Measurements from ENCODE around the gene PLCB3. TPM values are rescaled to one million over a fixed set of nuclear protein-coding genes. Genes with fewer than 3 reads are reported as not detected.

Gene PLCB3
- total RNA-seq, 1 donor from 2014 or later: 9.4 TPM

GRCh38 chr11:64299847-64300648 is 48.7 kb downstream of the PLCB3 start, which contains the start of gene CATSPERZ:
Gene CATSPERZ (plus strand): TSS chr11:64300358. CDS start chr11:64300411, 53 bp downstream.
- no peaks in the 10 kb centered on the region for H3K36me3 ChIP-seq (ENCODE audit: control insufficient read depth in 3 of 3, insufficient read depth in 3 of 3, low read length in 3 of 3)
- H3K4me3 ChIP-seq (ENCODE audit: low read length in 3 of 3): peak within 1 kb of the TSS; percentile 23 to 64 (median 61)
- H3K4me1 ChIP-seq (ENCODE audit: control insufficient read depth in 3 of 3, insufficient read depth in 3 of 3, low read length in 3 of 3): peaks cover 26 to 31% (median 29%) of the 10 kb centered on the region in 3 donors
- peaks cover 56 to 74% (median 64%) of the 10 kb centered on the region in 3 donors for H3K27me3 ChIP-seq (ENCODE audit: control insufficient read depth in 3 of 3, insufficient read depth in 3 of 3, low read length in 3 of 3)
- peak within 1 kb of the TSS in 2 of 3 donors; percentile 23 to 66 for H3K9ac ChIP-seq (ENCODE audit: low read depth in 1 of 3, low read length in 3 of 3)
- H3K27ac ChIP-seq (ENCODE audit: low read depth, low read length): no peak within 1 kb of the TSS
- no peaks in the 10 kb centered on the region for H3K9me3 ChIP-seq (ENCODE audit: control insufficient read depth in 3 of 3, low read length in 3 of 3)

DNA sequence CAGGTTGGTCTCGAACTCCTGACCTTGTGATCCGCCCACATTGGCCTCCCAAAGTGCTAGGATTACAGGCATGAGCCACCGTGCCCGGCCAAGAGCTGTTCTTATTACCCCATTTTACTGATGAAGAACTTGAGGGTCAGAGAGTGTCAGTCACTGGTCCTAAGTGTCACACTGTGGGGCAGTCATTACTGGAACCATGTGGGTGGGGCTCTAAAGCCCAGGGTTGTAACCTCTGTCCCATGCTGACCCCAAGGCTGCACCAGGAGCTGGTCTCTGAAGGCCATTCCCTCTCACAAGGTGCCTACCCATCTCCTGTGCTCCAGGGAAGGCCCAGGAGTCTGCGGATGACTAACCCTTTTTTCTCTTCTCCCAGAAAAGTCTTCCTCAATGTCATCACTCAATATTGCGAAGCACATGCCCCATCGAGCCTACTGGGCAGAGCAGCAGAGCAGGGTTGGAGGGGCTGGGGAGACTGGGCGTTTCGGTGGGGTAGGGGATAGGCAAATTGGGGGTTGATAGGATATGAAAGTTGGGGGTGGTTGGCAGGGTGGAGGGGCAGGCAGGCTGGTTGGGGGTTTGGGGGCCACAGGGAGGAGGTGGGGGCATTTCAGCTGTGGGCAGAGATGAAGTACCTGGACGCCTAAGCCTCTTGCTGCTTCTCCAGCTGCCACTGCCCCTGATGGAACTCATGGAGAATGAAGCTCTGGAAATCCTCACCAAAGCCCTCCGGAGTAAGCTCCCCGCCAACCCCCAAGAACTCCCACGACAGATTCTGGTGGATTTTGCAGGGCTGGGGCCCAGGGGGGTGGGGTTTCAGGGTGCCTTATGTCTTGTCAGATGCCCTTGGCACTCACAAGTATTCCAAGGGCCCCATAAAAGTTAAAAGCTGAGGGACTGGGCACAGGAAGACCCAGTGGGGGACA is 52.0 kb downstream of the PLCB3 start:
- Histone ChIP-seq H3K4me3 (ENCODE audit: low read length in 3 of 3) (peak overlapping the region in 1 of 3 donors; percentile 84), H3K9ac (ENCODE audit: low read depth in 1 of 3, low read length in 3 of 3) (peak overlapping the region in 1 of 3 donors; percentile 62), H3K27ac (ENCODE audit: low read depth, low read length) (no peak overlapping the region), H3K27me3 (ENCODE audit: control insufficient read depth in 3 of 3, insufficient read depth in 3 of 3, low read length in 3 of 3) (peaks cover 25 to 41% (median 31%) of the 10 kb centered on the region in 3 donors), H3K4me1 (ENCODE audit: control insufficient read depth in 3 of 3, insufficient read depth in 3 of 3, low read length in 3 of 3) (peaks cover 35 to 48% (median 45%) of the 10 kb centered on the region in 3 donors), H3K36me3 (ENCODE audit: control insufficient read depth in 3 of 3, insufficient read depth in 3 of 3, low read length in 3 of 3) (peaks cover 3 to 4% (median 4%) of the 10 kb centered on the region in 3 donors), H3K9me3 (ENCODE audit: control insufficient read depth in 3 of 3, low read length in 3 of 3) (no peaks in the 10 kb centered on the region)

GRCh38 chr11:64304032-64304315 is 52.6 kb downstream of the PLCB3 start:
- Histone ChIP-seq H3K9ac (ENCODE audit: low read depth in 1 of 3, low read length in 3 of 3) (peak overlapping the region in 2 of 3 donors; percentile 62 to 85), H3K4me1 (ENCODE audit: control insufficient read depth in 3 of 3, insufficient read depth in 3 of 3, low read length in 3 of 3) (peaks cover 34 to 48% (median 44%) of the 10 kb centered on the region in 3 donors), H3K4me3 (ENCODE audit: low read length in 3 of 3) (peak overlapping the region; percentile 83 to 88 (median 84)), H3K27me3 (ENCODE audit: control insufficient read depth in 3 of 3, insufficient read depth in 3 of 3, low read length in 3 of 3) (peaks cover 19 to 35% (median 29%) of the 10 kb centered on the region in 3 donors), H3K9me3 (ENCODE audit: control insufficient read depth in 3 of 3, low read length in 3 of 3) (no peaks in the 10 kb centered on the region), H3K36me3 (ENCODE audit: control insufficient read depth in 3 of 3, insufficient read depth in 3 of 3, low read length in 3 of 3) (peaks cover 3 to 4% (median 4%) of the 10 kb centered on the region in 3 donors), H3K27ac (ENCODE audit: low read depth, low read length) (peak overlapping the region; percentile 77)

- H3K9ac ChIP-seq (ENCODE audit: low read depth in 1 of 3, low read length in 3 of 3): peak overlapping the region; percentile 62 to 85 (median 78)
- no peaks in the 10 kb centered on the region for H3K9me3 ChIP-seq (ENCODE audit: control insufficient read depth in 3 of 3, low read length in 3 of 3)
- peaks cover 14 to 30% (median 23%) of the 10 kb centered on the region in 3 donors for H3K27me3 ChIP-seq (ENCODE audit: control insufficient read depth in 3 of 3, insufficient read depth in 3 of 3, low read length in 3 of 3)
- peak overlapping the region; percentile 77 for H3K27ac ChIP-seq (ENCODE audit: low read depth, low read length)
- H3K36me3 ChIP-seq (ENCODE audit: control insufficient read depth in 3 of 3, insufficient read depth in 3 of 3, low read length in 3 of 3): peaks cover 3 to 4% (median 4%) of the 10 kb centered on the region in 3 donors
- peak overlapping the region; percentile 83 to 88 (median 84) for H3K4me3 ChIP-seq (ENCODE audit: low read length in 3 of 3)
- H3K4me1 ChIP-seq (ENCODE audit: control insufficient read depth in 3 of 3, insufficient read depth in 3 of 3, low read length in 3 of 3): peaks cover 30 to 43% (median 40%) of the 10 kb centered on the region in 3 donors
Measured at GRCh38 chr11:64304316-64305072, 53.2 kb downstream of the PLCB3 start.

- Histone ChIP-seq H3K27ac (ENCODE audit: low read depth, low read length) (peak within 1 kb of the TSS; percentile 77), H3K27me3 (ENCODE audit: control insufficient read depth in 3 of 3, insufficient read depth in 3 of 3, low read length in 3 of 3) (peaks cover 7 to 23% (median 17%) of the 10 kb centered on the region in 3 donors), H3K36me3 (ENCODE audit: control insufficient read depth in 3 of 3, insufficient read depth in 3 of 3, low read length in 3 of 3) (peaks cover 3 to 4% (median 4%) of the 10 kb centered on the region in 3 donors), H3K9me3 (ENCODE audit: control insufficient read depth in 3 of 3, low read length in 3 of 3) (no peaks in the 10 kb centered on the region), H3K4me3 (ENCODE audit: low read length in 3 of 3) (peak within 1 kb of the TSS; percentile 84 to 88 (median 86)), H3K4me1 (ENCODE audit: control insufficient read depth in 3 of 3, insufficient read depth in 3 of 3, low read length in 3 of 3) (peaks cover 23 to 36% (median 33%) of the 10 kb centered on the region in 3 donors), H3K9ac (ENCODE audit: low read depth in 1 of 3, low read length in 3 of 3) (peak within 1 kb of the TSS; percentile 63 to 86 (median 80))
Measured at GRCh38 chr11:64305075-64305690, 53.9 kb downstream of the PLCB3 start, which contains the start of gene ESRRA. Gene ESRRA (plus strand): TSS chr11:64305524. CDS start chr11:64307180, 1,656 bp downstream.

GRCh38 chr11:64305691-64306562 is 54.6 kb downstream of the PLCB3 start:
- H3K9ac ChIP-seq (ENCODE audit: low read depth in 1 of 3, low read length in 3 of 3): peak overlapping the region; percentile 63 to 86 (median 80)
- peak overlapping the region; percentile 68 to 86 (median 84) for H3K4me3 ChIP-seq (ENCODE audit: low read length in 3 of 3)
- peaks cover 3 to 4% (median 4%) of the 10 kb centered on the region in 3 donors for H3K36me3 ChIP-seq (ENCODE audit: control insufficient read depth in 3 of 3, insufficient read depth in 3 of 3, low read length in 3 of 3)
- peak overlapping the region; percentile 71 for H3K27ac ChIP-seq (ENCODE audit: low read depth, low read length)
- no peaks in the 10 kb centered on the region for H3K9me3 ChIP-seq (ENCODE audit: control insufficient read depth in 3 of 3, low read length in 3 of 3)
- H3K4me1 ChIP-seq (ENCODE audit: control insufficient read depth in 3 of 3, insufficient read depth in 3 of 3, low read length in 3 of 3): peaks cover 16 to 29% (median 25%) of the 10 kb centered on the region in 3 donors
- H3K27me3 ChIP-seq (ENCODE audit: control insufficient read depth in 3 of 3, insufficient read depth in 3 of 3, low read length in 3 of 3): peaks cover 0 to 15% (median 9%) of the 10 kb centered on the region in 3 donors

DNA sequence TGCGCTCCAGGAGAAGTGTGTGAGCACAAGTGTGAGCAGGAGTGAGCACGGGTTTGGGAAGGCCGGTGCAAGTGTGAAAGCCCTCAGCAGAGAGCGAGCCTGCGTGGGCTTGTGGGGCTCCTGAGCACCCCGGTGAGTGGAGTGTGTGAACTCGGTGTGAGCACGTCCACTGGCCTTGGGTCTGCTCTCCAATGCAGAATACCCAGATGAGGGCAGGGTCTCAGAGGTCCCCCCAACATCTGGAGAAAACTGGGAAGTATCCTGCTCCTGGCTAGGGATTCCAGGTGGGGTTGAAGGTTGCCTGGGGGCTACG is 55.2 kb downstream of the PLCB3 start:
- H3K27ac ChIP-seq (ENCODE audit: low read depth, low read length): peak overlapping the region; percentile 71
- peaks cover 3 to 4% (median 4%) of the 10 kb centered on the region in 3 donors for H3K36me3 ChIP-seq (ENCODE audit: control insufficient read depth in 3 of 3, insufficient read depth in 3 of 3, low read length in 3 of 3)
- peaks cover 15 to 28% (median 25%) of the 10 kb centered on the region in 3 donors for H3K4me1 ChIP-seq (ENCODE audit: control insufficient read depth in 3 of 3, insufficient read depth in 3 of 3, low read length in 3 of 3)
- peaks cover 0 to 14% (median 8%) of the 10 kb centered on the region in 3 donors for H3K27me3 ChIP-seq (ENCODE audit: control insufficient read depth in 3 of 3, insufficient read depth in 3 of 3, low read length in 3 of 3)
- peak overlapping the region; percentile 68 to 86 (median 84) for H3K4me3 ChIP-seq (ENCODE audit: low read length in 3 of 3)
- H3K9ac ChIP-seq (ENCODE audit: low read depth in 1 of 3, low read length in 3 of 3): peak overlapping the region; percentile 25 to 86 (median 63)
- H3K9me3 ChIP-seq (ENCODE audit: control insufficient read depth in 3 of 3, low read length in 3 of 3): no peaks in the 10 kb centered on the region

- H3K27me3 ChIP-seq (ENCODE audit: control insufficient read depth in 3 of 3, insufficient read depth in 3 of 3, low read length in 3 of 3): peaks cover 0 to 9% (median 4%) of the 10 kb centered on the region in 3 donors
- H3K27ac ChIP-seq (ENCODE audit: low read depth, low read length): no peak overlapping the region
- H3K4me3 ChIP-seq (ENCODE audit: low read length in 3 of 3): peak overlapping the region in 2 of 3 donors; percentile 84 to 86
- H3K9me3 ChIP-seq (ENCODE audit: control insufficient read depth in 3 of 3, low read length in 3 of 3): no peaks in the 10 kb centered on the region
- peaks cover 15 to 28% (median 25%) of the 10 kb centered on the region in 3 donors for H3K4me1 ChIP-seq (ENCODE audit: control insufficient read depth in 3 of 3, insufficient read depth in 3 of 3, low read length in 3 of 3)
- H3K36me3 ChIP-seq (ENCODE audit: control insufficient read depth in 3 of 3, insufficient read depth in 3 of 3, low read length in 3 of 3): peaks cover 3 to 4% (median 4%) of the 10 kb centered on the region in 3 donors
- peak overlapping the region; percentile 25 to 86 (median 63) for H3K9ac ChIP-seq (ENCODE audit: low read depth in 1 of 3, low read length in 3 of 3)
Measured at GRCh38 chr11:64306876-64307622, 55.7 kb downstream of the PLCB3 start.
